ENCODE measurements around the gene SZT2. TPM values are rescaled to one million over a fixed set of nuclear protein-coding genes. Genes with fewer than 3 reads are reported as not detected.
"Not testable (repeated sequence)": the region's sequence is repeated elsewhere in the genome, so short reads cannot be mapped to it uniquely, and the experiment has no call there.

The SZT2 gene
- total RNA-seq, 2 experiments from 2014 or later, result 66.6 to 74.3 TPM

- Mint-ChIP-seq H3K9me3 (no peaks in the 10 kb centered on the region), H3K27ac (no peak overlapping the region), H3K4me3 (no peak overlapping the region), H3K4me1 (peaks cover 3% of the 10 kb centered on the region), H3K27me3 (peaks cover 5% of the 10 kb centered on the region), H3K36me3 (ENCODE audit: low read depth) (no peaks in the 10 kb centered on the region)
- POLR2A ChIA-PET, result no interaction called here
- no peak for DNase-seq
- CTCF ChIA-PET, result interaction anchor here (1.1 kb wide), 1 partner anchor 11 kb away, joined by 3 read pairs; no protein-coding TSS in a partner anchor
Measured at GRCh38 chr1:43465505-43466067, 75.9 kb downstream of the SZT2 start.

DNA sequence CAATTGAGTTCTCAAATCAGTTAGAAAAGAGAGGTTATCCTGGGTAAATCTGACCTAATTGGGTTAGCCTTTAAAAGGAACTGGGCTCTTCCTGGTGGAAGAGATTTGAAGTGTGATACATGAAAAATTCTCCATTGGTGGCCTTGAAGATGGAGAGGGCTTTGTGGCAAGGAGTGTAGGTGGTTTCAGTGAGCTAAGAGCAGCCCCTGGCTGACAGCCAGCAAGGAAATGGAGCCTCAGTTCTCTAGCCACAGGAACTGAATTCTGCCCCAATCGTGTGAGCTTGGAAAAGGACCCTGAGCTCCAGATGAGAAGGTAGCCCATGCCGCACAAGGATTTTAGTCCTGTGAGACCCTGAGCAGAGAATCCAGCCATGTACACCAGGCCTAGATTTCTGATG lies 76.7 kb downstream of the SZT2 start:
- Mint-ChIP-seq H3K4me3 (no peak overlapping the region), H3K9me3 (no peaks in the 10 kb centered on the region), H3K27me3 (peaks cover 2% of the 10 kb centered on the region), H3K36me3 (ENCODE audit: low read depth) (no peaks in the 10 kb centered on the region), H3K4me1 (peaks cover 3% of the 10 kb centered on the region), H3K27ac (no peak overlapping the region)
- no peak for DNase-seq
- CTCF ChIA-PET, result interaction anchor here (1.6 kb wide), 1 partner anchor 12 kb away, joined by 5 read pairs; no protein-coding TSS in a partner anchor
- POLR2A ChIA-PET, result no interaction called here

DNA sequence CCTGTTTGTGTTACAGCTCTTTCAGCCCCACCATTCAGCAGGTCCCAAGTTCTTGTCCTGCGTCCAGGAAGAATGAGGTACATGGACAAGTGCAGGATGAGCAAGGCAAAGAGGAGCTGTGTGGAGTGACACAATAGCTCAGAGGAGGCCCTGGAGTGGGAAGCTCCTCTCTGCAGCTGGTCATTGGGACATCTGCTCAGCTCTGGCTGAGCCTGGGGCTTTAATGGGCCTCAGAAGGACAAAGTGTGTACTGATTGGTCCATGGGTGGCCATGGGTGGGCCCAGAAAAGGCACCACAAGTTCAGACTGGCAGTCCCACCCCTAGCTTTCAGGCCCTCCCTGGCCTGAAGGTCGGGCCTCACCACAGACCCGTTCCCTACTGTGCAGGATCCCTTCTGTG lies 78.7 kb downstream of the SZT2 start:
- Mint-ChIP-seq H3K9me3 (no peaks in the 10 kb centered on the region), H3K4me3 (no peak overlapping the region), H3K27ac (no peak overlapping the region), H3K36me3 (ENCODE audit: low read depth) (no peaks in the 10 kb centered on the region), H3K4me1 (peaks cover 3% of the 10 kb centered on the region), H3K27me3 (peaks cover 2% of the 10 kb centered on the region)
- ChIA-PET POLR2A (no interaction called here), CTCF (interaction anchor here (1.6 kb wide), 1 partner anchor 12 kb away, joined by 3 read pairs; no protein-coding TSS in a partner anchor)
- no peak for DNase-seq

- Mint-ChIP-seq H3K4me1 (peaks cover 3% of the 10 kb centered on the region), H3K9me3 (no peaks in the 10 kb centered on the region), H3K27ac (no peak overlapping the region), H3K36me3 (ENCODE audit: low read depth) (no peaks in the 10 kb centered on the region), H3K4me3 (no peak overlapping the region), H3K27me3 (peaks cover 4% of the 10 kb centered on the region)
- no peak for DNase-seq
- ChIA-PET POLR2A (no interaction called here), CTCF (no interaction called here)
Measured at GRCh38 chr1:43469932-43470331, 80.2 kb downstream of the SZT2 start.

DNA sequence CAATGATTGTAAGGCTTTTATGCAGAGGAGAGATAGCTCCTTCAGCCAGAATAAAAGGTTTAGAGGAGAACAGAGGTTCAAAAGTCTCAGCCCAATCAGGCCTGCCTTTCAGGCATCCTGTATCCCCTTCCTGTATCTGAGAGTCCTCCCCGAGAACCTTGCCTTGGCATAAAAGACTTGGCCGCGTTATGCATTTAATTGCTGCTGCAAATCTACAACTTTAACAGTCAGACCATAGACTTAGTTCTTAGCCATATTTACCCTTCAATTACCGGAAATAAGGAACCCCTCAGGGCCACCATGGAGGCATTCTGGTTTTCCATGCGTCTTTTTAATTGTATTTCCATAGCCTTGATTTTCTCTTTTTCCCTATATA lies 82.4 kb downstream of the SZT2 start:
- Mint-ChIP-seq H3K36me3 (ENCODE audit: low read depth) (no peaks in the 10 kb centered on the region), H3K27ac (no peak overlapping the region), H3K4me3 (no peak overlapping the region), H3K9me3 (no peaks in the 10 kb centered on the region), H3K4me1 (no peaks in the 10 kb centered on the region), H3K27me3 (peaks cover 9% of the 10 kb centered on the region)
- POLR2A ChIA-PET, result no interaction called here
- no peak for DNase-seq
- CTCF ChIA-PET, result interaction anchor here (0.5 kb wide), 1 partner anchor 785 kb away, joined by 3 read pairs; no protein-coding TSS in a partner anchor

DNA sequence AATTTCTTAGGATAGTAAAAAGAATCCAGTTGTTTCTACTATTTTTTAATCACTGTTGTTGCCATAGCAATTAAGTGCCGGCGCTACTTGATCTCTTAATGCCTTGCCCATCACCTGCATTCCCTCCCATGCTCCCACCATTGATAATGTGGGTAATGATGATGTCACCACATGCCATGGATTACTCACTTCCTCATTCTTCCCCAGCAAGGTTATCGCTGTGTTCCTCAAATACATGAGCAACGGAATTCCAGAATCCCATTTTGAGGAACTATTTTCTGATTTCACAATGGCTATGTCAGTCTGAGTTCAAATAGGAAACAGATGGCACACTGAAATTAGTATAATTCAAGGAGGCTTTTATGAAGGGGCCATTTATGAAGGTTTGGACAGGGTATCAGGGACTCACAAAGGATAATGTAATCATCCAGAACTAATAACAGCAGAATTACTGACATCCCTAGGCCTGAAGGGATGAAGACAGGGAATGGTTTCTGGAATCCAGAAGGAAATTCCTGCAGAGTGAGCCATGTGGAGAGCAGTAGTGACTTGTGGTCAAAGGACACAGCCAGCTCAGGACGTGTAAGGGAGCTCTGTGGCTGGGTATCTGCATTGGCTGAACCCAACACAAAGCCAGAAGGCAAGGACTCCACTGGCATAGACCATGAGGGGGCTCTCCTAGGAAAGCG lies 82.9 kb downstream of the SZT2 start:
- peaks cover 12% of the 10 kb centered on the region for H3K27me3 Mint-ChIP-seq
- H3K4me1 Mint-ChIP-seq; H3K9me3 Mint-ChIP-seq; H3K36me3 Mint-ChIP-seq (ENCODE audit: low read depth); POLR2A ChIA-PET; DNase-seq; H3K27ac Mint-ChIP-seq; H3K4me3 Mint-ChIP-seq: not testable (repeated sequence)
- CTCF ChIA-PET, result interaction anchor here (0.5 kb wide), 1 partner anchor 786 kb away, joined by 3 read pairs; no protein-coding TSS in a partner anchor

- Mint-ChIP-seq H3K27me3 (peaks cover 15% of the 10 kb centered on the region), H3K27ac (no peak overlapping the region), H3K9me3 (no peaks in the 10 kb centered on the region), H3K4me3 (no peak overlapping the region), H3K4me1 (no peaks in the 10 kb centered on the region), H3K36me3 (ENCODE audit: low read depth) (no peaks in the 10 kb centered on the region)
- ChIA-PET POLR2A (no interaction called here), CTCF (no interaction called here)
- DNase-seq, result no peak
Measured at GRCh38 chr1:43473463-43473862, 83.8 kb downstream of the SZT2 start.

DNA sequence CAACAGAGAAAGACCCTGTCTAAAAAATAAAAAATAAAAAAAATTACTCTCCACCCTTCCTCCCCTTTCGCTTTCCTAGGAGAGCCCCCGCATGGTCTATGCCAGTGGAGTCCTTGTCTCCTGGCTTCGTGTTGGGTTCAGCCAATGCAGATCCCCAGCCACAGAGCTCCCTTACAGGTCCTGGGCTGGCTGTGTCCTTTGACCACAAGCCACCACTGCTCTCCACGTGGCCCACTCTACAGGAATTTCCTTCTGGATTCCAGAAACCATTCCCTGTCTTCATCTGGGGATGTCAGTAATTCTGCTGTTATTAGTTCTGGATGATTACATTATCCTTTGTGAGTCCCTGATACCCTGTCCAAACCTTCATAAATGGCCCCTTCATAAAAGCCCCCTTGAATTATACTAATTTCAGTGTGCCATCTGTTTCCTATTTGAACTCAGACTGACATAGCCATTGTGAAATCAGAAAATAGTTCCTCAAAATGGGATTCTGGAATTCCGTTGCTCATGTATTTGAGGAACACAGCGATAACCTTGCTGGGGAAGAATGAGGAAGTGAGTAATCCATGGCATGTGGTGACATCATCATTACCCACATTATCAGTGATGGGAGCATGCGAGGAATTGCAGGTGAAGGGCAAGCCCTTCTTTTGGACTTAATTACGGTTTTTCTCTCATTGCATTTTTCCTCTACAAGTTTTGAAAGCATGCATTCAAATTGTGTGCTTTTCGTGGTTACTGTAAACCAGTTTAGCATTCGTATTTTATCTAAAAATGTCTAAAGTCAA lies 86.1 kb downstream of the SZT2 start:
- H3K27me3 Mint-ChIP-seq, result peaks cover 24% of the 10 kb centered on the region
- CTCF ChIA-PET; H3K36me3 Mint-ChIP-seq (ENCODE audit: low read depth); DNase-seq; H3K9me3 Mint-ChIP-seq; H3K4me1 Mint-ChIP-seq; H3K4me3 Mint-ChIP-seq; POLR2A ChIA-PET; H3K27ac Mint-ChIP-seq: not testable (repeated sequence)

- ChIA-PET CTCF (no interaction called here), POLR2A (no interaction called here)
- Mint-ChIP-seq H3K4me1 (peaks cover 6% of the 10 kb centered on the region), H3K36me3 (ENCODE audit: low read depth) (no peaks in the 10 kb centered on the region), H3K27ac (no peak overlapping the region), H3K9me3 (no peaks in the 10 kb centered on the region), H3K27me3 (peaks cover 24% of the 10 kb centered on the region), H3K4me3 (no peak overlapping the region)
- DNase-seq, result no peak
Measured at GRCh38 chr1:43477716-43478115, 88.0 kb downstream of the SZT2 start.

- ChIA-PET POLR2A (no interaction called here), CTCF (interaction anchor here (0.7 kb wide), 1 partner anchor 12 kb away, joined by 4 read pairs; no protein-coding TSS in a partner anchor)
- no peak for DNase-seq
- H3K4me1 Mint-ChIP-seq, result peaks cover 6% of the 10 kb centered on the region
- H3K27ac Mint-ChIP-seq, result no peak overlapping the region
- peaks cover 22% of the 10 kb centered on the region for H3K27me3 Mint-ChIP-seq
- no peaks in the 10 kb centered on the region for H3K9me3 Mint-ChIP-seq
- H3K36me3 Mint-ChIP-seq (ENCODE audit: low read depth), result no peaks in the 10 kb centered on the region
- no peak overlapping the region for H3K4me3 Mint-ChIP-seq
Measured at GRCh38 chr1:43479414-43479813, 89.7 kb downstream of the SZT2 start.

- no peaks in the 10 kb centered on the region for H3K36me3 Mint-ChIP-seq (ENCODE audit: low read depth)
- H3K27me3 Mint-ChIP-seq, result peaks cover 20% of the 10 kb centered on the region
- no peaks in the 10 kb centered on the region for H3K9me3 Mint-ChIP-seq
- no peak overlapping the region for H3K27ac Mint-ChIP-seq
- peaks cover 6% of the 10 kb centered on the region for H3K4me1 Mint-ChIP-seq
- ChIA-PET CTCF (interaction anchor here (0.6 kb wide), 1 partner anchor 1074 kb away, joined by 3 read pairs; no protein-coding TSS in a partner anchor), POLR2A (no interaction called here)
- no peak overlapping the region for H3K4me3 Mint-ChIP-seq
- DNase-seq, result no peak
Measured at GRCh38 chr1:43481491-43481890, 91.8 kb downstream of the SZT2 start.

DNA sequence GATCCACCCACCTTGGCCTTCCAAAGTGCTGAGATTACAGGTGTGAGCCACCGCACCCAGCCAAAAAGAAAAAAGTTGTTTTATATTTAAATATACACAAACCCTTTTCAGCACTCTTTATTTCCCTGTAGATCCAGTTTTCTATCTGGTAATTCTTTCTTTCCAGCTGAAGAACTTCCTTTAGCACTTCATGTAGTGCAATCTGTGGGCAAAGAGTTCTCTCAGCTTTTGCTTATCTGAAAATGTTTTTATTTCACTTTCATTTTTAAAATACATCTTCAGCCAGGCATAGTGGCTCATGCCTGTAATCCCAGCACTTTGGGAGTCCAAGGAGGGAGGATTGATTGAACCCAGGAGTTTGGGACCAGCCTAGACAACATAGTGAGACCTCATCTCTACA lies 92.5 kb downstream of the SZT2 start:
- H3K27me3 Mint-ChIP-seq, result peaks cover 18% of the 10 kb centered on the region
- CTCF ChIA-PET, result interaction anchor here (0.7 kb wide), 1 partner anchor 901 kb away, joined by 3 read pairs; no protein-coding TSS in a partner anchor
- peaks cover 6% of the 10 kb centered on the region for H3K4me1 Mint-ChIP-seq
- POLR2A ChIA-PET, result no interaction called here
- DNase-seq, result no peak
- no peak overlapping the region for H3K4me3 Mint-ChIP-seq
- no peaks in the 10 kb centered on the region for H3K36me3 Mint-ChIP-seq (ENCODE audit: low read depth)
- H3K9me3 Mint-ChIP-seq, result peaks cover 3% of the 10 kb centered on the region
- H3K27ac Mint-ChIP-seq, result peak overlapping the region; percentile 71

DNA sequence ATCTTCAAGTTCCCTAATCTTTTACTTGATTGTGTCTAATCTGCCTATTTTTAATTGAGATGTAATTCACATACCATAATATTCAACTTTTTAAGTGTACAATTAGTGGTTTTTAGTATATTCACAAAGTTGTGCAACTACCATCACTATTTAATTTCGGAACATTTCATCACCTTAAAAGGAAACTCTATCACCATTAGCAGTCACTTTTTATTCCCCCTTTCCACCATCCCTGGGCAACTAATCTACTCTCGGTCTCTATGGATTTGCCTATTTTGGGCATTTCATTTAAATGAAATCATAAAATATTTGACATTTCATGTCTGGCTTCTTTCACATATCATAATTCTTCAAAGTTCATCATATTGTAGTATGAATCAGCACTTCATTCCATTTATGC lies 94.7 kb downstream of the SZT2 start:
- Mint-ChIP-seq H3K27ac (no peak overlapping the region), H3K4me1 (peaks cover 6% of the 10 kb centered on the region), H3K27me3 (peaks cover 7% of the 10 kb centered on the region), H3K36me3 (ENCODE audit: low read depth) (no peaks in the 10 kb centered on the region), H3K4me3 (no peak overlapping the region), H3K9me3 (peaks cover 15% of the 10 kb centered on the region)
- POLR2A ChIA-PET, result no interaction called here
- no peak for DNase-seq
- CTCF ChIA-PET, result no interaction called here

All from activated CD4-positive, alpha-beta T cell treated with anti-CD3 and anti-CD28 coated beads, Interleukin-2, amount 10 ng/mL, durations not matched to agents 7 days and 5 days (primary cell).